H1 (cell line): ENCODE measurements around the gene PIAS1. TPM values are rescaled to one million over a fixed set of nuclear protein-coding genes. Genes with fewer than 3 reads are reported as not detected.

ENCODE experiments used
- GABPA ChIP-seq: IDR thresholded peaks from 2 replicates; pipeline ENCODE4 v1.6.1; 2011; ENCODE audit warnings: mild to moderate bottlenecking, low read length, moderate library complexity, borderline replicate concordance; ENCODE audit not compliant: insufficient read depth
- POLR2A ChIP-seq, 2 experiments: IDR thresholded peaks; 1 replicate in 1 of 2; 2 replicates in 1 of 2; pipeline ENCODE4 v1.6.1; 2011; ENCODE audit warnings: low read depth in 2 of 2, low read length in 2 of 2, mild to moderate bottlenecking in 2 of 2; ENCODE audit errors: control extremely low read depth in 1 of 2
- RBBP5 ChIP-seq: IDR thresholded peaks from 2 replicates; pipeline ENCODE4 v1.7.1; 2012; ENCODE audit warnings: low read depth, mild to moderate bottlenecking, inconsistent platforms, low read length, moderate library complexity, borderline replicate concordance
- SAP30 ChIP-seq: fragments of 300-600 bp; sonication (generic); IDR thresholded peaks from 2 replicates; pipeline ENCODE4 v1.7.1; 2012; ENCODE audit warnings: low read length, moderate library complexity, mild to moderate bottlenecking, inconsistent platforms; ENCODE audit not compliant: insufficient read depth, insufficient replicate concordance
- TCF12 ChIP-seq: IDR thresholded peaks from 2 replicates; pipeline ENCODE4 v1.6.1; 2011; ENCODE audit warnings: low read depth, mild to moderate bottlenecking, low read length
- polyA plus RNA-seq, 7 experiments: library from polyadenylated mRNA; depleted of rRNA in 3 of 7; stranded (reverse) in 5 of 7; unstranded in 2 of 7; fragments of >200 nt in 5 of 7; fragments of 200-250 nt in 2 of 7; gene quantifications; 1 replicate in 5 of 7; 2 replicates in 1 of 7; 4 replicates in 1 of 7; pipeline versions ENCODE4 v1.2.1 to v1.2.3, GENCODE V29; 2011 to 2013; ENCODE audit warnings: missing spikeins in 2 of 7, mixed read lengths in 2 of 7
- total RNA-seq: library from RNA; stranded (reverse); fragmentation: NEBNext Ultra II Directional; extraction: Animal tissue kit (Norgen Biotek cat#: 25700); gene quantifications from 2 replicates; pipeline ENCODE4 v1.2.1, GENCODE V29; 2021

The PIAS1 gene
- total and polyA plus RNA-seq, 2 of the 8 experiments (the other 6 are each of a cell fraction or from before 2014, with no cell fraction given) = 30.8 to 34.5 TPM

GRCh38 chr15:68204361-68204760 is 150.2 kb downstream of the PIAS1 start (continued):
- TF ChIP-seq SAP30 (no peak), RBBP5 (no peak), POLR2A (IDR thresholded peaks at IDR 0.05; ENCODE audit: control extremely low read depth in 1 of 2, low read depth in 2 of 2, low read length in 2 of 2) (no peak), TCF12 (no peak), GABPA (no peak)
